HepG2 (cell line): ENCODE measurements around the gene INPP5E. TPM values are rescaled to one million over a fixed set of nuclear protein-coding genes. Genes with fewer than 3 reads are reported as not detected.
A peak's percentile ranks its signal among the peaks of the same experiment; 100 is the strongest.

Experiments used
- FOXO4 ChIP-seq: sonication (generic); formaldehyde crosslinking; conservative IDR thresholded peaks from 2 replicates; pipeline ENCODE4 v1.8.1; 2023; ENCODE audit warnings: missing genetic modification reagents
- MBNL3 ChIP-seq: fragments of 250-450 bp; sonication (Bioruptor Pico); conservative IDR thresholded peaks from 2 replicates; pipeline ENCODE4 v1.8.0; 2022; ENCODE audit warnings: mild to moderate bottlenecking, inconsistent platforms
- NFATC3 ChIP-seq: sonication (generic); formaldehyde crosslinking; IDR thresholded peaks from 2 replicates; pipeline ENCODE4 v1.5.1; 2020; ENCODE audit warnings: mild to moderate bottlenecking, missing genetic modification reagents
- U2AF1 ChIP-seq: fragments of 200-400 bp; formaldehyde crosslinking; optimal IDR thresholded peaks from 2 replicates; pipeline ENCODE3; 2017; ENCODE audit warnings: mild to moderate bottlenecking, low read depth, low read length
- ZBED4 ChIP-seq: sonication (generic); formaldehyde crosslinking; IDR thresholded peaks from 2 replicates; pipeline ENCODE4 v1.4.0; 2020; ENCODE audit warnings: missing genetic modification reagents, borderline replicate concordance
- ZFP91 ChIP-seq: sonication (generic); formaldehyde crosslinking; IDR thresholded peaks from 2 replicates; pipeline ENCODE4 v1.9.0; 2022; ENCODE audit warnings: missing genetic modification reagents, mild to moderate bottlenecking, borderline replicate concordance
- ZNF280B ChIP-seq: sonication (generic); formaldehyde crosslinking; IDR thresholded peaks from 2 replicates; pipeline ENCODE4 v1.5.0; 2020; ENCODE audit warnings: missing genetic modification reagents, mild to moderate bottlenecking, borderline replicate concordance
- ZNF280D ChIP-seq: sonication (generic); formaldehyde crosslinking; IDR thresholded peaks from 2 replicates; pipeline ENCODE4 v1.5.1; 2020; ENCODE audit warnings: mild to moderate bottlenecking, missing genetic modification reagents
- ZNF564 ChIP-seq: sonication (generic); formaldehyde crosslinking; IDR thresholded peaks from 2 replicates; pipeline ENCODE4 v1.8.1; 2023; ENCODE audit warnings: mild to moderate bottlenecking, missing genetic modification reagents
- ZNF589 ChIP-seq: sonication (generic); formaldehyde crosslinking; conservative IDR thresholded peaks from 2 replicates; pipeline ENCODE4 v1.8.0; 2022; ENCODE audit warnings: mild to moderate bottlenecking, moderate library complexity, missing genetic modification reagents
- ZNF687 ChIP-seq: sonication (generic); formaldehyde crosslinking; IDR thresholded peaks from 2 replicates; pipeline ENCODE4 v1.5.1; 2020; ENCODE audit warnings: mild to moderate bottlenecking, missing genetic modification reagents, moderate library complexity
- polyA plus RNA-seq, 8 experiments: library from polyadenylated mRNA; depleted of rRNA in 3 of 8; stranded (reverse) in 7 of 8; unstranded in 1 of 8; fragments of >200 nt; fragmentation: Illumina TruSeq in 4 of 8; extraction: Trizol in 4 of 8; gene quantifications; 2 replicates each; pipeline versions ENCODE4 v1.2.1 to v1.2.3, GENCODE V29; 2011 to 2016; ENCODE audit warnings: low read depth in 4 of 8, missing spikeins in 1 of 8, mixed read lengths in 1 of 8; ENCODE audit not compliant: insufficient read depth in 1 of 8
- total RNA-seq, 5 experiments: library from RNA; depleted of rRNA; stranded (reverse); fragments of >200 nt; fragmentation: Illumina TruSeq; extraction: Trizol; gene quantifications; 2 replicates each; pipeline ENCODE4 v1.2.3, GENCODE V29; 2016; ENCODE audit warnings: low read depth in 1 of 5

INPP5E gene
- total and polyA plus RNA-seq, 2 of the 13 experiments (the other 11 are each of a cell fraction or from before 2014, with no cell fraction given): 5.5 TPM

- TF ChIP-seq ZFP91 (CRISPR knock-in tag) (peak; percentile 54), ZNF280B (CRISPR knock-in tag) (no peak), ZBED4 (CRISPR knock-in tag) (no peak), U2AF1 (no peak), ZNF589 (CRISPR knock-in tag) (no peak), MBNL3 (CRISPR knock-in tag) (no peak), NFATC3 (CRISPR knock-in tag) (no peak), ZNF564 (no peak), FOXO4 (no peak), ZNF280D (CRISPR knock-in tag) (no peak), ZNF687 (peak; percentile 95)
Observed at GRCh38 chr9:136441681-136442245, 2.1 kb upstream of the INPP5E start (continued).
